HUES6 (cell line): ENCODE results near the gene PRRC2A.

Experiments
- H3K27ac ChIP-seq: 2 replicates; pipeline ENCODE4 v1.7.0; 2013; ENCODE audit warnings: low read depth, mild to moderate bottlenecking, low read length, inconsistent platforms
- H3K27me3 ChIP-seq: 2 replicates; pipeline ENCODE4 v1.6.1; 2013; ENCODE audit warnings: low read length; ENCODE audit not compliant: control insufficient read depth, insufficient read depth
- H3K36me3 ChIP-seq: 2 replicates; pipeline ENCODE4 v1.6.1; 2013; ENCODE audit warnings: low read length; ENCODE audit not compliant: control insufficient read depth, insufficient read depth
- H3K4me1 ChIP-seq: 2 replicates; pipeline ENCODE4 v1.6.1; 2013; ENCODE audit warnings: low read length; ENCODE audit not compliant: control insufficient read depth, insufficient read depth
- H3K4me3 ChIP-seq: 2 replicates; pipeline ENCODE4 v1.5.1; 2013; ENCODE audit warnings: low read depth, low read length
- H3K9ac ChIP-seq: one replicate; pipeline ENCODE4 v1.6.1; 2013; ENCODE audit warnings: mild to moderate bottlenecking, low read length
- H3K9me3 ChIP-seq: 2 replicates; pipeline ENCODE4 v1.6.1; 2013; ENCODE audit warnings: low read depth, low read length; ENCODE audit not compliant: control insufficient read depth, insufficient read depth

PRRC2A gene

GRCh38 chr6:31620586-31621319, at the start of gene PRRC2A:
Gene PRRC2A (plus strand): TSS chr6:31620715. CDS start chr6:31622790, 2,075 bp downstream.
- peaks cover 47% of the 10 kb centered on the region for H3K36me3 ChIP-seq
- H3K27me3 ChIP-seq = no peaks in the 10 kb centered on the region
- no peaks in the 10 kb centered on the region for H3K9me3 ChIP-seq
- H3K9ac ChIP-seq = peak within 1 kb of the TSS; percentile 98
- H3K27ac ChIP-seq = peak within 1 kb of the TSS; percentile 99
- peaks cover 10% of the 10 kb centered on the region for H3K4me1 ChIP-seq
- H3K4me3 ChIP-seq = peak within 1 kb of the TSS; percentile 78

GRCh38 chr6:31572041-31572911, 48.2 kb upstream of the PRRC2A start, which contains the start of gene LTA:
Gene LTA (plus strand): TSS chr6:31572289. CDS start chr6:31572743, 454 bp downstream.
- Histone ChIP-seq H3K4me3 (no peak within 1 kb of the TSS), H3K36me3 (no peaks in the 10 kb centered on the region), H3K9me3 (no peaks in the 10 kb centered on the region), H3K27me3 (peaks cover 11% of the 10 kb centered on the region; the same call in 1 of the 2 replicates), H3K27ac (no peak within 1 kb of the TSS), H3K9ac (no peak within 1 kb of the TSS), H3K4me1 (peaks cover 18% of the 10 kb centered on the region)

- no peaks in the 10 kb centered on the region for H3K9me3 ChIP-seq
- H3K4me1 ChIP-seq = peaks cover 17% of the 10 kb centered on the region
- H3K4me3 ChIP-seq = no peak overlapping the region
- no peak overlapping the region for H3K27ac ChIP-seq
- H3K27me3 ChIP-seq = peaks cover 11% of the 10 kb centered on the region; the same call in 1 of the 2 replicates
- H3K9ac ChIP-seq = no peak overlapping the region
- H3K36me3 ChIP-seq = no peaks in the 10 kb centered on the region
These were observed 47.0 kb upstream of the PRRC2A start for GRCh38 chr6:31573239-31574105.

- no peak overlapping the region for H3K9ac ChIP-seq
- no peak overlapping the region for H3K4me3 ChIP-seq
- H3K4me1 ChIP-seq = peaks cover 25% of the 10 kb centered on the region
- no peaks in the 10 kb centered on the region for H3K36me3 ChIP-seq
- H3K27ac ChIP-seq = no peak overlapping the region
- H3K9me3 ChIP-seq = no peaks in the 10 kb centered on the region
- peaks cover 11% of the 10 kb centered on the region; the same call in 1 of the 2 replicates for H3K27me3 ChIP-seq
These were observed 46.1 kb upstream of the PRRC2A start for GRCh38 chr6:31574106-31575061.

GRCh38 chr6:31575335-31575901, 45.1 kb upstream of the PRRC2A start, which contains the start of gene TNF:
Gene TNF (plus strand): TSS chr6:31575565. CDS start chr6:31575742, 177 bp downstream.
- Histone ChIP-seq H3K9me3 (no peaks in the 10 kb centered on the region), H3K27me3 (peaks cover 13% of the 10 kb centered on the region; the same call in 1 of the 2 replicates), H3K27ac (no peak within 1 kb of the TSS), H3K4me1 (peaks cover 34% of the 10 kb centered on the region), H3K36me3 (no peaks in the 10 kb centered on the region), H3K4me3 (no peak within 1 kb of the TSS), H3K9ac (no peak within 1 kb of the TSS)

- no peak overlapping the region for H3K4me3 ChIP-seq
- no peaks in the 10 kb centered on the region for H3K9me3 ChIP-seq
- H3K9ac ChIP-seq = no peak overlapping the region
- H3K36me3 ChIP-seq = no peaks in the 10 kb centered on the region
- peaks cover 37% of the 10 kb centered on the region for H3K4me1 ChIP-seq
- H3K27ac ChIP-seq = no peak overlapping the region
- H3K27me3 ChIP-seq = peaks cover 16% of the 10 kb centered on the region
These were observed 44.4 kb upstream of the PRRC2A start for GRCh38 chr6:31575952-31576685.

GRCh38 chr6:31576897-31577578, 43.5 kb upstream of the PRRC2A start:
- Histone ChIP-seq H3K9ac (no peak overlapping the region), H3K4me1 (peaks cover 42% of the 10 kb centered on the region), H3K9me3 (no peaks in the 10 kb centered on the region), H3K4me3 (no peak overlapping the region), H3K36me3 (no peaks in the 10 kb centered on the region), H3K27me3 (peaks cover 24% of the 10 kb centered on the region), H3K27ac (no peak overlapping the region)

- no peak overlapping the region for H3K27ac ChIP-seq
- H3K4me1 ChIP-seq = peaks cover 43% of the 10 kb centered on the region
- H3K9me3 ChIP-seq = no peaks in the 10 kb centered on the region
- no peak overlapping the region for H3K4me3 ChIP-seq
- H3K36me3 ChIP-seq = no peaks in the 10 kb centered on the region
- no peak overlapping the region for H3K9ac ChIP-seq
- H3K27me3 ChIP-seq = peaks cover 25% of the 10 kb centered on the region
These were observed 42.9 kb upstream of the PRRC2A start for GRCh38 chr6:31577579-31577966.
